GM10847 (cell line): ENCODE results near the gene CARS1.

Experiments used
- POLR2A ChIP-seq: IDR thresholded peaks from 2 replicates; pipeline ENCODE4 v1.6.1; 2011; ENCODE audit not compliant: insufficient read length; ENCODE audit errors: extremely low read depth

Gene CARS1

DNA sequence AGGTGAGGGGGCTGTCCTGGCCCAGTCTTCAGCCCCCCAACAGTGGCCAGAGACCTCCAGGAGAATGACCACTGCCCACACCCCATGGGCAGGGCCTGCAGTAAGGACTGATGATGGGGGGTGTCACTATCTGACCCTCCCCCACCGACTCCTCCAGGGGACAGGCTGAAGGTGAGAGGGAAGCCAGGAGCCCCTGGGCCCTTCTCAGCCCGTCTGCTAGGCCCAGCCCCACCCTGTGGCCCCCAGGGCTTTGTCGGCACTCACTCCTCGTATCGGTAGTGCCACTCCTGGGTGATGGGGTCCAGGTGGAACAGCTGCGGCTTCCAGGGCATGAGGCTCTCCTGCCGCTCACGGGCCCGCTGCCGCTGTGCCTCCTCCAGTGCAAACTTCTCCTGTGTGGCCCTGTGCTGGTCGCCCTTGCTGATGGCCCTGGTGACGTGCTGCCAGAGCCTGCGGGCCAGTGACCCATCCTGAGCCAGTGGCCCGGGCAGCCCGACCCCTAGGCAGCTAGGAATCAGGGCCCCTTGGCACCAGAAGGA, 35.4 kb upstream of the CARS1 start:
- no peak for TF ChIP-seq POLR2A

DNA sequence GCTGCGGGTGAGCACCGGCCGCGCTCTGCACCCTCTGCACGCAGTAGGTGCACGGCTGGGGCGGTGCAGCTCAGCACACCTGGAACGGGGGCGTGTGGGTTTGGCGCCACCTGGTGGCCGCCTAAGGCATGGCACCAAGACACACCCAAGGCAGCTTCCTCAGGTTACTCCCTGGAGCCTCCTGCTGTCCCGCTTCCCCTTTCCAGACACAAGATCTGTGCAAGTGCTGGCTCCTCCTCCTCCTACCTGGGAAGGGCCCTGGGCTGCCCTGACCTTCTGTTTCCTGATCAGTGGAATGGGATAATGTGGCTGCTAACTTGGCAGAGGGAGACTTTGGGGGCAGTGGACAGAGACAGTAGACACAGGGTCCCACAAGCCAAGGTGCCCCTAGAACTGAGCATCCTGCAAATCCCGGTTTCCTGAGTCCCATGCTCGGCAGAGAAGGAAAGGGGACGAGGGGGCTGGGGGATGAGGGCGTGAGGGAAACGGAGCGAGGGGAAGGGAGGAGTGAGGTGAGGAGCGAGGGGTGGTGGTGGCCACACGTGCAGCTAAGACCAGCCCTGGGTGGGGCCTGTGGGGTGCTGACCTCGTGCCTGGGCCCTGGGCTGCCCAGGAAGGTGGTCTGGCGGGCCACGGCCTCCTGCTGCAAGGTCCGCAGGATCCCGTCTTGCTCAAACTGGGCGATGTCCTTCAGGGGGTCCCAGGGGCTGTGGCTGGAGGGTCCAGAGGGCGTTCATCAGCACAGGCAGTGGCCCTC, 34.8 kb upstream of the CARS1 start:
- TF ChIP-seq POLR2A: no peak

DNA sequence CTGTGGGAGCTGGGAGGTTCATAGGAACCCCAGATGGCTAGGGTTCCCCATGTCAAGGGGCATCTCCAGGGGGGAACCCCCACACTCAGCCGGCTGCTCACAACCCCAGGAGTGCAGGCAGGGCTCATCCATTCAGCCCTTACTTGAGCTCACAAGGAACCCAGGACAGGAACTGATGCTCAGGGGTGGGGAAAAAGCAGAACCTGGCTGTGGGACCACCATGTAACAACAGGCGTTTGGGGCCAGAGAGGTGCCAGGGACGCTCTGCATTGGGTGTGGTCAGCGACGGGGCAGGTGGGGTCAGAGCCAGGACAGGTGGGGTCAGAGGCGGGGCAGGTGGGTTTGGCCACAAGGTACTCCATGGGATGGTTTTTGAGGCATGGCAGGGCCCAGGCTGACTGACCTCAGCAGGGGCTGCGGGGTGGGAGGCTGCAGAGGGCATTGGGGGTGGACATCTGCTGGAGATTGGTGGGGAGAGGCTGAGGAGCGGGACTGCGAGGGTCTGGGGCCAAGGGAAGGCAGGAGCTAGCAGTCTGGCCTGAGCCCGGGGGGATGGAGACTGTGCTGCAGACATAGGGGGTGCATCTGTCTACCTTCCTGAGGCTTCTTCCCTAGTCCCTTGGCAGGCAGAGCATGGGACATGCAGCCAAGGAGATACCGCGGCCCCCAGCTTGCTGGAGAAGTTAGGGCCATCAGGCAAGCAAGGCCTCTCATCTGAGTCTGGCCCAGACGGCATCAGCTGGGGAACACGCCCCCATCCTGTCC, 34.0 kb upstream of the CARS1 start:
- no peak for TF ChIP-seq POLR2A

DNA sequence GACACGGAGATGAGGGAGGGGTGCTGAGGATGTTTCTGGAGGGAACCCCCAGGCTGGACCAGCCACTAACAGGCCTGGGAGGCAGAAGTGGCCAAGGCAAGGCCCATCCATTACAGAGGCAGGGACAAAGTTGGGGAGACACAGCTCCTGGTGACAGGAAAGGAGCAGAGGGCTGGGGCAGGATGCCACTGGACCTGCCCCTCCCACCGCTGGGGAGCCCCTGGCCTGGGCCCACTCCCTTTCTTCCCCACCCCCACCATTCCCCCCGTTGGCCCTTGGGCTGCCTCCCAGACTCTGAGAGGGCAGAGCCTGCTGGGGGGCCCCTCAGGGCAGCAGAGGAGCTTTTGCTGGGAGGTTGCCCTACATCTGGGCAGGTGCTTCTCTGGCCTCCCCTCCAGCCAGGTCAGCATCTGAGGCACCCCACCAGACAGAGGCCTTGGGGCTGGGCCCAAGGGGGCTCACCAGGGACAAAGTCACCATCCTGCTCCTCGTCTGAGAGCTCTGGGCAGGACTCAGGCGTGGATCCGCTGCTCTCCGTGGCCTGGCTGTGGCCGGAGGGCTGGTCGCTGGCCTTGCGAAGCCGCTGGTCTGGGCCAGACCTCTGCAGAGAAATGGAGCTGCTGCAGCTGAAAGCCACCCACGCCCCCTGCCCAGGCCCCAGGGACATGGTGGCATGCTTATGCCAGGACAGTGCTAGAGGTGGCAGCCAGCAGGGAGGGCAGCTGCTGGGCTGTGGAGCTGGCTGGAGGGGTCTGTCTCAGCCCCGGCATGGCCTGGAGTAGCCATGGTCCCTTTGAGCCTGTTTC, 33.1 kb upstream of the CARS1 start:
- TF ChIP-seq POLR2A: no peak

DNA sequence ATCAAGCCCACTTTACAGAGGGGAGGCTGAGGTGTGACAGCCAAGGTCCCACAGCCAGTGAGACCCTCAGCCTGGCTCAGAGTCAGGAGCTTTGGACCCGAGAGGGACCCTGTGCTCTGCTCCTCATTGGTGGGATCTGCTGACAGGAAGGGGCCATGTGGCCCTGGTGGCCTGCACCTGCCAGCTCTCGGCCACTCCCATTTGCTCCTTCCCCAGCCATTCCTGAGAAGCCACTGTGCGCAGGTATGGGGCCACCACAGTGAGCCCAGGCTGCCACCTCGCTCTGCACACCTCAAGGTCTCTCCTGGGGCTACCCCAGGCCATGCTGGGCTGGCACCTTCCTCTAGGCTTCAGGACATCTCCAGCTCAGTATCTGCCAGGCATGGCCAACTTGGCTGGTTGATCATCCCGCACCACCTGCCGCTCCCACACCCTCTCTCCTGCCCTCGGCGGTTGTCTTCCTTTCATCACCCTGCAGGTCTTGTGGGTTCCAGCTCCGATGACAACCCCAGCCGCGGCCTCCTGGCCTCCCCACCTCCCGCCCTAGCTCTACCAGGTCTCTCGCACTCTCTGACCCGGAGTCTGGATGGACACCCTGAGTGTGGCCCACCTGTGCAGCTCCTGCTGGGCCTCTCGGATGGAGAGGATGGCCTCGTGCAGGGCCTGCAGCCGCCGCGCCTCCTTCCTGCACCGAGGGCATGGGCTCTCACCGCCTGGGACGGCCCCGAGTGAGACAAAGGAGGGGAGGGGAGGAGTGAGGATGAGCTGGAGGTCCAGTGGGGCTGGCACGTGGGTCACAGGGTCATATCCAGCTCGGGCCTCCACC, 32.2 kb upstream of the CARS1 start:
- no peak for TF ChIP-seq POLR2A

DNA sequence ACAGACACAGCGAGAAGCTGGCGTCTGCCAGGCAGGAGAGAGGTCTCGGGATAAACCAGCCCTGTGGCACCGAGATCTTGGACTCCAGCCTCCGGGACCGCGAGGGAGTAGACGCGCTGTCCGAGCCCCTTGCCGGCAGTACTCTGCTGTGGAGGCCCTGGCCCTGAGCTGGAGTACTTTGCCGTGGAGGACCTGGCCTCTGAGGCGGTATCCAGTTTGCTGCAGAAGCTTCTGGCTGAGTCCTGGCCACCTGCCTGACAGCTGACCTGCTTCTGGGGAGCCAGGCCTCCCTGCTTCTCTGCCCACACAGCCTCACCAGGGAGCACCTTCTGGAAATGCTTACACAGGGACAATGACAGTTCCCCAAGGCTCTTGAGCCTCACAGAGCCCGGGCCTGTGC, 31.6 kb upstream of the CARS1 start:
- no peak for TF ChIP-seq POLR2A

DNA sequence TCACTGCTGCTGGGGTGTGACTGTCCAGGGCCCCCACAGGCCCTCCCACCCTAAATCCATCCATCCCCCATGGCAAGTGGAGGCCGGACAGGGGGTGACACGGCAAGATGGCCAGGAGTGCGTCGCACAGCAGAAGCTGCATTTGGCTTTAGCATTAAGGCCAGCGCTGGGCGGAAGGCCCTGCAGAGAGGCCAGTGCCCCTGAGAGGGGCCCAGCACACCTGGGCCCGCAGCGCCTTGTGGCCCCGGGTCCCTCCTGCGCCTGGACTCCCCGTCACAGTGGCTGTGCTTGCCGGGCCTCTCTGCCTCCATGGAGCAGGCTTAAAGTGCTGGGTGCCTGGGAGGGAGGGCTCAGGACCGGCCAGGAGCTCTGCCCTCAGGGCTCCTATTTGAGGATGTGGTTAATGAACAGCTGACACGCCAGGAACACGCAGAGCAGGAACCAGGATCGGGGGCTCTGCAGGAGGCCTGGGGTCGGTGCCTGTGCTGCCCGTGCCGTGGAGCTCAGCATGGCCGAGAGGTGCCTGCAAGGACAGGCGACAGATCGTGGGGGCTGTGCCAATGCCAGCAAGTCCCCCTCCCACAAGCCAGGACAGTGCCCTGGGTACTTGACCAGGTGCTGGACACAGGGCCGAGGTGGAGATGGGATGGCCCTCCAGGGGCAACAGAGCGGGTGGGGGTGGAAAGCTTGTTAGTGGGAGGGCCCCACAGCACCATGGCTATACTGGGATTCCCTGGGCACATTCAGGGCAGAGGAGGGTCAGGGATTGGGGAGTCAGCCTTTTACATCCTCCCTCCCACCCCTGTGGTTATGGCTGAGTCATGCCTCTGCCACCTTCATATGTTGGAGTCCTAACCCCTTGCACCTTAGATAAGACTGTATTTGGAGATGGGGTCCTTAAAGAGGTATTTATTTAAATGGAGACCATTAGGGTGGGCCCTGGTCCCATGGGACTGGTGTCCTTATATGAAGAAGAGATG, 30.9 kb upstream of the CARS1 start:
- TF ChIP-seq POLR2A: no peak

DNA sequence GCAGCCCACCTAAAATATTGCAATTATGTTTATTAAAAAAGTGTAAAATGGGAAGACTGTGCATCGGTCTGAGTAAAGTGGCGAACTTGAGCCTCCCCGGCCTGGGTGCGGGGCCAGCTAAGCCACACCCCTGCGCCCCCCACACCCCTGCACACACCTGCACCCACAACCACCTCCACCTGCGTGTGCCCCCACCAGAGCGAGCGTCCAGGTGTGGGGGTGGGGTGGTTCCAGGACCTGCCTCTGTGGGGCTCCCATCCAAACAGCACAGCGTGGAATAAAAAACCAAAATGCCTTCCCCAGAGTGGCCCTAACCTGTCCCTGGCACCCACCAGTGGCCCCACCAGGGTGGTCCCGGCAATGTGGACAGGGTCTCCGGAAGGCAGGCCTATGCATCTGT, 30.1 kb upstream of the CARS1 start:
- TF ChIP-seq POLR2A: no peak

DNA sequence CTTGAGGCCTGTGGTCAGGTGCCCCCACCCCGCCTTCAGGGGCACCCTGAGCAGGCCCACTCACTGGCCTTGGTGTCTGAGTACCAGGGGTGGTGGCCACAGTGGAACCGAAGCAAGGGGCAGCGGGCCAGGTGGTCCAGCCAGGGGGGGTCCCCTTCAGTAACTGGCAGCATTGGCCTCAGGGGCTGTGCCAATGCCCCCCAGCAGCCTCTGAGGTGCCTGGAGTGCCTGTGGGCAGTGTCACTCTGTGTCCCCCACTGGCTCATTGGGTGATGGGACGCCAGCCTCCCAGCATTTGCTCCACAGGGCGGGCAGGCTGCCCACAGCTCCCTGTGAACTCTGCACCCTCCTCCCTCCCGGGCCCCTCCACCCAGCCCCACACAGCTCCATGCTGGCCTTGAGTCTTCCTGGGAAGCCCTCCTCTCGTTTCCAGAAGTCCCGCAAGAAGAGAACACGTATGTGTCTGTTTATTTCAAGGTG, 29.5 kb upstream of the CARS1 start:
- no peak for TF ChIP-seq POLR2A

DNA sequence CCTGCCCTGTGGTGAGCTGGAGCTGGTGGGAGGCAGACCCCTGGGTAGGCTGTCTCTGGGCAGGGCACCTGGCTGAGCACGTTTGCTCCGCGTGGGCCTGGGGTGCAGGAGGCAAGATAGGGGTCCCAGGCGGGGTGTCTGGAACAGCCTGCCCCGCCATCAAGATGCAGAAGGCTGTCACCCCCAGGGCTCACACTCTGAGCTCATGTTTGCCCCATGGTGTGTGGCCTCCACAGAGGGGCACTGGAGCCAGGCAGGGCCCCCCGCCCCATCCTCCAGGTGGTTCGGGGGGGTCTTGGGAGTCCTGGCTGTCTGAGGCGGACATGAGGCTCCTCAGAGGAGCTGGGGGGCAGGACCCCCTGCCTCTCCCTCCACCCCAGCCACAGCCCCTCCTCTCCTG, 28.9 kb upstream of the CARS1 start:
- no peak for TF ChIP-seq POLR2A

DNA sequence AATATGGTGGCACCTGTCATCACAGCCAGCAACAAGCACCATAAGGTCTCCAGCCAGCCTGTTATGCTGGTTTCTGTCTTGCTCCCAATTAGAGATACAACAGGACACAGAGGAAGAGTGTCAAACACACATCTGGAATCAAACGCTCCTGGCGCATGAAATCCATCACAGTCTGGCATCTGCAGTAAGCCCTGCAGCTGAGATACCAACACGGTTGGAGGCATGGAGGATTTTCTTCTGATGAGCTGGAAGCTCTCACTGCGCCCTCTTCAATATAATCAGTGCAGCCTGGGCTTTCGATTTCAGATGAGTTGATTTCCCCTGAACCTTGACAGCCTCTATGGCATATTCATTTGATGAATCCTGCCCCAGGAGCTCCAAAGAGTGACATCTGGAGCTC, 27.8 kb upstream of the CARS1 start:
- TF ChIP-seq POLR2A: no peak

DNA sequence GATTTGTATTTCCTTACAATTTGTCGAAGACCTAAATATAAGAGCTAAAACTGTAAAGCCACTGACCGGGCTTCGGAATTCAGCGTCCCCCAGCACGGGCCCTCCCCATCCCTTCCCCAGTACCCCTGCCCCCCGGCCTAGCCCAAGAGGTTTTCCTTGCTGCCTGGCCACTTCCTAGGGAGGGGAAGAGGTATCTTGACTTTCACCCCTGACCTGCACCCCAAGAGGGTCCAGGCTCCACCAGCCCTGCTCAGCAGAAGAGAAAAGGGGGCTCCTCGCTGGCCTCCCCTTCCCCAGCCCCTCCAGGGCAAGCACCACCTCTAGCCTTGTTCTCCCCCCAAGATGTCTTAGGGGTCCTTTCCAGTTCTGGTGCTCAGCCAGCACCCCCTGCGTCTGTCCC, 26.1 kb upstream of the CARS1 start:
- no peak for TF ChIP-seq POLR2A

DNA sequence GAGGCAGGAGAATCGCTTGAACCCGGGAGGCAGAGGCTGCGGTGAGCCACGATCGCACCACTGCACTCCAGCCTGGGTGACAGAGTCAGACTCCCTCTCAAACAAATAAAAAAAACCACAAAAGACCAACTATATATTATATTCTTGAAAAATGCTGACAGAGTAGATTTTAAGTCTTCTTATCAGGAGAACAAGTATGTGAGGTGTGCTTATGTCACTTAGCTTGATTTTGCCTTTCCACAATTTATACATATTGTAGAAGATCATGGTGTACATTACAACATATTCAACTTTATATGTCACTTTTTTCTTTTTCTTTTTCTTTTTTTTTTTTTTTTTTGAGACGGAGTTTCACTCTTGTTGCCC, 24.1 kb upstream of the CARS1 start:
- no peak for TF ChIP-seq POLR2A

DNA sequence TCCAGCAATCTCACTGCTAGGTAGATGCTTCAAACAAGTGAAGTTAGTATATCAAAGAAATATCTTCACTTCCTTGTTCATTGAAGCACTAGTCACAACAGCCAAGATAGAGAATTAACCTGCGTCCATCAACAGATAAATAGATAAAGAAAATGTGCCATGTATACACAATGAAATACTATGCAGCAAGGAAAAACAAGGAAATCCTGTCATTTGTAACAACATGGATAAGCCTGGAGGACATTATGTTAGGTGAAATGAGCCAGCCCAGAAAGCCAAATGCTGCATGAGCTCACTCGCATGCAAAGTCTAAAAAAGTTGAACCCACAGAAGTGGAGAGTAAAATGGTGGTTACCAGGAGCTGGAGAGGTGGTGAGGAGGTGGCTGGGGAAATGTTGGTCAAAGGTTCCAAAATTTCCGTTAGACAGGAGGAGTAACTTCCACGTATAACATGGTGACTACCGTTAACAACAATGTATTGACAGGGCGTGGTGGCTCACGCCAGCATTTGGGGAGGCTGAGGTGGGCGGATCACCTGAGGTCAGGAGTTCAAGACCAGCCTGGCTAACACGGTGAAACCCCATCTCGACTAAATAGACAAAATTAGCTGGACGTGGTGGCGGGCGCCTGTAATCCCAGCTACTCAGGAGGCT, 23.6 kb upstream of the CARS1 start:
- no peak for TF ChIP-seq POLR2A
